Measurements from ENCODE around the gene CD300H.

The CD300H gene

DNA sequence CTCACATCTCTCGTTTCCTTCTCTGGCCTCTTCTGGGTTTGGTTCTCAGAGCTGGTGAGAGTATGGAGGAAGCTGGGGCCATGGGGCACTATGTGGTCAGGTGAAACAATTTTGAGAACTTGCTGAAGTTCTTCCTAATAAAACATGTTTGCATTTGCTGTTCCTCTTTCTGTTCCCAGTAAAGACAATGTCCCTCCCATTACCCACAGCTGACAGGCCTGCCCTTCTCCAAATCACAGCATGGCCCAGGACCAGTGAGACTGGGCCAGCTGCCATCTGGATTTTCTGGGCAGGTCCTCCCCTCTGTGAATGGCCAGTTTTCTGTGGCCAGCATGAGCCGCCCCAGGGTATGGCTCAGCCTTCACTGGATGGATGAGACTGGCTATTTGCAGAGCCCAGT is at the start of gene CD300H:
TSS of gene CD300H (minus strand) at position 113 of the 400 bp plus-strand sequence.
- TF ChIP-seq TCF12 (IDR thresholded peaks at IDR 0.05; ENCODE audit: low read depth) (no peak), EP300 (IDR thresholded peaks at IDR 0.05; ENCODE audit: borderline replicate concordance) (no peak), TEAD4 (IDR thresholded peaks at IDR 0.05) (no peak), TAF1 (IDR thresholded peaks at IDR 0.05; ENCODE audit: low read depth) (no peak), EGR1 (IDR thresholded peaks at IDR 0.05) (no peak), YY1 (IDR thresholded peaks at IDR 0.05; ENCODE audit: low read depth) (no peak), RAD21 (IDR thresholded peaks at IDR 0.05; ENCODE audit: low read depth) (no peak), ZBTB7A (IDR thresholded peaks at IDR 0.05; ENCODE audit: low read depth) (no peak), CEBPB (IDR thresholded peaks at IDR 0.05) (no peak), NFIC (IDR thresholded peaks at IDR 0.05) (no peak), CREB1 (IDR thresholded peaks at IDR 0.05; ENCODE audit: low read depth) (no peak), FOXM1 (IDR thresholded peaks at IDR 0.05; ENCODE audit: borderline replicate concordance, low read depth) (no peak)
- TF ChIP-seq, protein P1, sequence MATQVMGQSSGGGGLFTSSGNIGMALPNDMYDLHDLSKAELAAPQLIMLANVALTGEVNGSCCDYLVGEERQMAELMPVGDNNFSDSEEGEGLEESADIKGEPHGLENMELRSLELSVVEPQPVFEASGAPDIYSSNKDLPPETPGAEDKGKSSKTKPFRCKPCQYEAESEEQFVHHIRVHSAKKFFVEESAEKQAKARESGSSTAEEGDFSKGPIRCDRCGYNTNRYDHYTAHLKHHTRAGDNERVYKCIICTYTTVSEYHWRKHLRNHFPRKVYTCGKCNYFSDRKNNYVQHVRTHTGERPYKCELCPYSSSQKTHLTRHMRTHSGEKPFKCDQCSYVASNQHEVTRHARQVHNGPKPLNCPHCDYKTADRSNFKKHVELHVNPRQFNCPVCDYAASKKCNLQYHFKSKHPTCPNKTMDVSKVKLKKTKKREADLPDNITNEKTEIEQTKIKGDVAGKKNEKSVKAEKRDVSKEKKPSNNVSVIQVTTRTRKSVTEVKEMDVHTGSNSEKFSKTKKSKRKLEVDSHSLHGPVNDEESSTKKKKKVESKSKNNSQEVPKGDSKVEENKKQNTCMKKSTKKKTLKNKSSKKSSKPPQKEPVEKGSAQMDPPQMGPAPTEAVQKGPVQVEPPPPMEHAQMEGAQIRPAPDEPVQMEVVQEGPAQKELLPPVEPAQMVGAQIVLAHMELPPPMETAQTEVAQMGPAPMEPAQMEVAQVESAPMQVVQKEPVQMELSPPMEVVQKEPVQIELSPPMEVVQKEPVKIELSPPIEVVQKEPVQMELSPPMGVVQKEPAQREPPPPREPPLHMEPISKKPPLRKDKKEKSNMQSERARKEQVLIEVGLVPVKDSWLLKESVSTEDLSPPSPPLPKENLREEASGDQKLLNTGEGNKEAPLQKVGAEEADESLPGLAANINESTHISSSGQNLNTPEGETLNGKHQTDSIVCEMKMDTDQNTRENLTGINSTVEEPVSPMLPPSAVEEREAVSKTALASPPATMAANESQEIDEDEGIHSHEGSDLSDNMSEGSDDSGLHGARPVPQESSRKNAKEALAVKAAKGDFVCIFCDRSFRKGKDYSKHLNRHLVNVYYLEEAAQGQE (IDR thresholded peaks at IDR 0.05; ENCODE audit: low read depth) = no peak
- TF ChIP-seq, protein P2, sequence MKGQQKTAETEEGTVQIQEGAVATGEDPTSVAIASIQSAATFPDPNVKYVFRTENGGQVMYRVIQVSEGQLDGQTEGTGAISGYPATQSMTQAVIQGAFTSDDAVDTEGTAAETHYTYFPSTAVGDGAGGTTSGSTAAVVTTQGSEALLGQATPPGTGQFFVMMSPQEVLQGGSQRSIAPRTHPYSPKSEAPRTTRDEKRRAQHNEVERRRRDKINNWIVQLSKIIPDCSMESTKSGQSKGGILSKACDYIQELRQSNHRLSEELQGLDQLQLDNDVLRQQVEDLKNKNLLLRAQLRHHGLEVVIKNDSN (IDR thresholded peaks at IDR 0.05) = no peak
- TF ChIP-seq, protein P3, sequence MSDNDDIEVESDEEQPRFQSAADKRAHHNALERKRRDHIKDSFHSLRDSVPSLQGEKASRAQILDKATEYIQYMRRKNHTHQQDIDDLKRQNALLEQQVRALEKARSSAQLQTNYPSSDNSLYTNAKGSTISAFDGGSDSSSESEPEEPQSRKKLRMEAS (IDR thresholded peaks at IDR 0.05) = no peak

DNA sequence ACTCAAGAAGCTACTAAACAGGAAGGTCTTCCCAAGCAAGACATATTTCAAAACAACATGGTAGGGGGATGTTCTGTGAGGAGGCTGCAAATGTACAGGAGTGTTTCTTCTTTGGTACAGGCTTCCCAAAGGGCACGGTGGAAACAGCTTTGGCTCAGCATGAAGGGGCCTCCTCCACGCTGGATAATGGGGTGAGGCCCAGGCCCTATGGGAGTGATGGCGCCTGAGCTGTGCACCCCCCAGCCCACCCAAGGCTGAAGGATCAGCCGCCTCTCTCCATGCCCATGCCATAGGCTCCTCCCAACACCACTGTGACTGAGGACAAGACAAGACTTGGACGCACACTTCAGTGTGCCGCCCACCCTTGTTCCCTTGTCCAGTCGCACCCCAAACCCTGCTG is 49.4 kb upstream of the CD300H start:
- TF ChIP-seq, protein P1 (IDR thresholded peaks at IDR 0.05; ENCODE audit: low read depth) = no peak
- TF ChIP-seq ZBTB7A (IDR thresholded peaks at IDR 0.05; ENCODE audit: low read depth) (no peak), RAD21 (IDR thresholded peaks at IDR 0.05; ENCODE audit: low read depth) (no peak), TAF1 (IDR thresholded peaks at IDR 0.05; ENCODE audit: low read depth) (no peak), EP300 (IDR thresholded peaks at IDR 0.05; ENCODE audit: borderline replicate concordance) (no peak), NFIC (IDR thresholded peaks at IDR 0.05) (no peak), TCF12 (IDR thresholded peaks at IDR 0.05; ENCODE audit: low read depth) (no peak), YY1 (IDR thresholded peaks at IDR 0.05; ENCODE audit: low read depth) (no peak), FOXM1 (IDR thresholded peaks at IDR 0.05; ENCODE audit: borderline replicate concordance, low read depth) (no peak), EGR1 (IDR thresholded peaks at IDR 0.05) (no peak), TEAD4 (IDR thresholded peaks at IDR 0.05) (no peak), CEBPB (IDR thresholded peaks at IDR 0.05) (no peak)
- TF ChIP-seq, protein P2 (IDR thresholded peaks at IDR 0.05) = no peak
- TF ChIP-seq, protein P3 (IDR thresholded peaks at IDR 0.05) = no peak

DNA sequence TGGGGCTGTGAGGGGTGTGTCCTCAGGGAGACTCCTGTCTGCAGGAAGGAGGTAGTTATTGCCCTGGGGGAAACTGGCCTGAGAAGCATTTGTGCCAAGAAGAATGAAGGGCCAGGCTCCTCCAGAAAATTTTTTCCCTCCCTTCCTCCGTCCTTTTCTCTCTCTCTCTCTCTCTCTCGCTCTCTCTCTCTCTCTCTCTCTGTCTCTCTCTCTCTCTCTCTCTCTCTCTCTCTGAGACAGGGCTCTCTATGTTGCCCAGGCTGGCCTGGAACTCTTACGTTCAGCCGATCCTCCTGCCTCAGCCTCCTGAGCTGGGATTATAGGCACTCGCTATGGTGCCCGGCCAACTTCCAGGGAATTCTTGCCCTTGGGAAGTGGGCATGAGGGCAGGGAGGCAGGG is 44.7 kb upstream of the CD300H start:
- TF ChIP-seq TAF1 (IDR thresholded peaks at IDR 0.05; ENCODE audit: low read depth) (no peak), ZBTB7A (IDR thresholded peaks at IDR 0.05; ENCODE audit: low read depth) (no peak)

DNA sequence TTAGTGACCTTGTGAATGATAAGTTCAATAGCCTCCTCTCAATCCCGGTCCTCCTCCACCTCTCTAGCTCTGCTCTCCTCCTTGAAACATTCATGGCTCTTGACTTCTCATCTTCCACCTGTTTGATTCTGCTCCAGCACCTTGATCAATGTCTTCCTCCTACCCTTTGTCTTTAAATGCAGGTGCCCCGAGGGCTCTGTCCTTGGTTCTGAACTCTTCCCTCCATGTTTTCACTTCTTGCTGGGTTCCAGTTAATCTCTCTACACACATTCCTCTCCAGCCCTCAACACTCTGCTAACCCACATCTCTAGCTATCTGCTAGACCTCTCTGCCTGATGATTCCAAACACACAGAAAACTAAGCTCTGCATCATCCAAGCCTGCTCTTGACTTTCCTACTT is 42.8 kb upstream of the CD300H start:
- TF ChIP-seq TCF12 (IDR thresholded peaks at IDR 0.05; ENCODE audit: low read depth) (no peak), YY1 (IDR thresholded peaks at IDR 0.05; ENCODE audit: low read depth) (peak; percentile 45; the same call in 1 of the 2 replicates)
- TF ChIP-seq, protein P1 (IDR thresholded peaks at IDR 0.05; ENCODE audit: low read depth) = peak; percentile 90

DNA sequence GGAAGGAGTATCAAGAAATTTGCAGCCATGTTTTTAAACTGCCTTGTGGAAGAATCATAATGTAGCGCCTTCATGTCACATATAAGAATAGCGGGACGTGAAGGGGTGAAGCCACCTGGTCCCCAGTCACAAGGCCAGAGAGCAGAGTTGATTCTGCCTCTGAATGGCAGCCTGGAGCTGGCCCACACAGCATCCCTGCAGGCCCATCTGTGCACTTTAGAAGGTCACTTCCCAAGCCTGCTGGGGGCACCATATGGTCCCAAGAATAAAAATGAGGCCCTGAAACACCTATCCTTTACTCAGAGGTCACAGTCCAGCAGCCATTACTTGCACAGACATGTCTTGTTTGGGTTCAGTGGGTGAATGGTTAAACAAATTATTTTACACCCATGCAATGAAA is 41.2 kb upstream of the CD300H start:
- TF ChIP-seq TAF1 (IDR thresholded peaks at IDR 0.05; ENCODE audit: low read depth) (no peak), TEAD4 (IDR thresholded peaks at IDR 0.05) (no peak), RAD21 (IDR thresholded peaks at IDR 0.05; ENCODE audit: low read depth) (no peak), ZBTB7A (IDR thresholded peaks at IDR 0.05; ENCODE audit: low read depth) (no peak), FOXM1 (IDR thresholded peaks at IDR 0.05; ENCODE audit: borderline replicate concordance, low read depth) (no peak), EGR1 (IDR thresholded peaks at IDR 0.05) (no peak), EP300 (IDR thresholded peaks at IDR 0.05; ENCODE audit: borderline replicate concordance) (no peak), CEBPB (IDR thresholded peaks at IDR 0.05) (no peak)
- TF ChIP-seq, protein P2 (IDR thresholded peaks at IDR 0.05) = no peak

Measured in Ishikawa (cell line).